AG08396 (cell line): ENCODE measurements around the gene NMT2.
A peak's percentile ranks its signal among the peaks of the same experiment; 100 is the strongest.

Source experiments
- DNase-seq: peaks from one replicate; pipeline ENCODE4 v3.0.0; 2012; ENCODE audit warnings: low spot score, mixed read lengths

The NMT2 gene

DNA sequence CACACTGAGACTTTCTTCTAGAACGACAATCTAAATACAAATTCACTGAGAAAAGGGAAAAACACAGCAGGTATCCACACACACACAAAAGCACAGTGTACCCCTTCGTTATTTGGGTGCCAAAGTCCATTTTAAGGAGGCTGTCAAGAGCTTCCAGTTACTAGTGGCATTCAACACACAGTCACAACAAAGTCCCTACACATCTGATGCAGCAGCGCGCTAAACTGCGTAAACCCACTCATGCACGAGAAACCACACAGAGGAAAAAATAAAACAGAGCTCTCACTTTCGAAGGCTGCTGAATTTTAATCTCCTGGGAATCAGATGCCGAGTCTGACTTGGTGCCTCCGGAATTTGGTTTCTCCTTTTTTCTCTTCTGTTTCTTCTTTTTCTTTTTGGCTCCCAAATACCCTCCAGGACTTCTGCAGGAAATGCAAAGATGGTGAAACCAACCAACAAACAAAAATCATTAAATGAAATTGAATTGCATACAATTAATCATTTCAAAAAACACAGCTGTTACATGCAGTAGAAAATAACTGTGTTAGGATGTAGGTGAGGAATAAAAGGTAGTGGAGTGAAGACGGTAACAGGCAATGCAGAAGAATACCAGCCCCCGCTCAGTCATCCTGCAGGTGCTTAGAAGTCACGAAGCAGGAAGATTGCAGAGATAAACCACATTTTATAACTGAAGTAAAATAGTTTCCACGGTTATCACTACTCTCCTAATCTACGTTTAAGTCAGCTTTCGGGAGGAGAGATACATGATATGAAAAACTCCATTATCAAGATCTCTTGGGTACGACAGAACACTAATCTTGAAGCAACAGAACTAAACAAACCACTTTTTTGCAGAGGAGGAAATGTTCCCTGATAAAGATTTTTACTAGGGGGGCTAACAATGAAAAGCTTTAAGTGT lies 27.1 kb downstream of the NMT2 start:
- no peak for DNase-seq

DNA sequence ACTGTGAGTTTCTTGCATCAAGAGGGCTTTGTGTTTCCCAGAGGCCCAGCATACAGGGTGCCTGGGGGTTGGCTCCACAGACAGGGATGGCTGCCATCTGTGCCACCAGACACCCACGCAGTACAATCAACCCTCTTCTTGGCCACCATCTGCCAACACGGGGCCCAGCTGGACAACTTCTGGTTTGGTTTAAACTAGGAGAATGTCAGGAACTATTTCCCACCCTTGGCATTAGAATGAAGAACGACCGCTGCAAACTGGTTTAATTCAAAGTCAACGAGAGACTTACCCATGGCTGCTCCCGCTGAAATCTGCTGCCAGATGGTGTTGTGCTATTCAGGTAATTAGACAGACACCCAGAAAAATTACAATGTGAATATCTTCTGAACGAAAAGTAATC lies 27.8 kb downstream of the NMT2 start:
- DNase-seq = no peak

DNA sequence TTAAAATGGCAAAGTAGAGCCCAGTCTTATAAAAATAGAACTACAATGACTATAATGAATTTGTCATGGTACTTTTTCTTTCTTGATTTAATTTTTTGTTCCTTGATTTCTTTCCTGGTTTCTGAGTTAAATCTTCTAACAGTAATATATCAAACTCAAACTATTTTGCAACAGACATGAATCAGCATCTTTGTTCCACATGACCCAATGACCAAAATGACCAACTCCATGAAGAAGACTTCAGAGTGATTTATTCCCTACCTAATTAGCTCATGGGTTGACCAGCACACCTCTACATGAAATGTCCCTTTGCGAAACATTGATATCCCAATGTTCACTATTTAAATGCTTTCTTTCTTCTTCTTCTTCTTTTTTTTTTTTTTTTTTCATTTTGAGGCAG lies 30.9 kb downstream of the NMT2 start:
- no peak for DNase-seq

DNA sequence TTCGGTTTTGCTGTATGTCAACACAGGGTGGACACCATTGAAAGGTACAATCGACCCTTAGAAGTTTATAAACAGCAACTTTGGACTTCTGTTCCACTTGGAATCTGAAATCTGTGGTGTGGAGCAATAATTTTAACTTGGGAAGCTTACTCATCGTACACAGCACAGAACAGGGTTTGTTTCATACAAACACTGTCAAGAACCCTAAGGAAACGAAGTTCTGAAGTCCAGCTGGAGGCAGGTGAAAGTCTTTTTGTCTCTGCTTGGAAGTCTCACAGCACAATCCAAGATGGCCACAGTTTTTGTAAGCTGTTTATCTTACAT lies 31.5 kb downstream of the NMT2 start:
- peak; percentile 26 for DNase-seq

DNA sequence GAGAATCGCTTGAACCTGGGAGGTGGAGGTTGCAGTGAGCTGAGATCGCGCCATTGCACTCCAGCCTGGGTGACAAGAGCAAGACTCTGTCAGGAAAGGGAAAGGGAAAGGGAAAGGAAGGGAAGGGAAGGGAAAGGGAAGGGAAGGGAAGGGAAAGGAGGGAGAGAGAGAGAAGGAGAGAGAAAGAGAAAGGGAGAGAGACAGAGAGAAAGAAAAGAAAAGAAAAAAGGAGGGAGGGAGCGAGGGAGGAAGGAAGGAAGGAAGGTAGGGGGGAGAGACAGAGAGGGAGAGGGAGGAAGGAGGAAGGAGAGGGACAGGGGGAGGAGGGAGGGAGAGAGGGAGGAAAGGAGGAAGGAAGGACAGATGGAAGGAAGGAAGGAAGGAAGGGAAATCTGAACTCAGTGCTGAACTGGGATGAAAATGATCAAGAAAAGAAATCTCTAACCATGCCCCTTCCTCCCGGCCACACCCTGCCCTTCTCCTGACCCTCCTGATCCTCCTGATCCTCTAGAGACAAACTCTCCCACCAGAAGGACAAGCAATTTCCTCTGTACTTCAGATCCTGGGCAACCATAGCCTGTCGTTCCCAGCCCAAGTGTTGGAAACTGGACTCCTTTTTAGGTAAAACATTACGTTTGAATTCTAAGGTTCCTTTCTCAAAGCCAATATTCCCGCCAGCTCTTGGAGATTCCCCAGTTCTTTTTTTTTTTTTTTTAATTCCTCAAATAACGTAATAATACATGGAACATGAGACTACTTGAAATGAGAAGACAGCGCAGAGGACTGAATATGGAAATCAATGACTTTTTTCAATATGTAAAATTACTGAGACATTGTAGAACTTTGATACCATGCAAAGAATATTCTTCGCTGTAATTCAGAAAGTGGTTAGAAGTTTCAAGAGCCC lies 32.1 kb downstream of the NMT2 start:
- DNase-seq = no peak

DNA sequence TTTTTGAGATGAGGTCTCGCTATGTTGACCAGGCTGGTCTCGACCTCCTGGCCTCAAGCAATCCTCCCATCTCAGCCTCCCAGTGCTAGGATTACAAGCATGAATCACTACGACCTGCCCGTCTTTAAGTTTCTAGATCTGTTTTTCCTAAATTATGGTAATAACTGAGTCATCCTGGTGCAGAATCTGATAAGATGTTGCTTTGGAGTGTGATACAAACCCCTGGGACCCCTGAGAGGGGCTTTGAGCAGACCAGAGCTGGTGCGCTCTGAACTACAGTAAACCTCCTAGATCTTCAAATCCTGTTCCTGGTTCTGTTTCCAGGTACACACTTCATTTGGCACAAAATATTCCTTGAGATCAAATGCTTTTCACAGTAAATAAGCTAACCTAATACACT lies 37.2 kb downstream of the NMT2 start:
- no peak for DNase-seq

DNA sequence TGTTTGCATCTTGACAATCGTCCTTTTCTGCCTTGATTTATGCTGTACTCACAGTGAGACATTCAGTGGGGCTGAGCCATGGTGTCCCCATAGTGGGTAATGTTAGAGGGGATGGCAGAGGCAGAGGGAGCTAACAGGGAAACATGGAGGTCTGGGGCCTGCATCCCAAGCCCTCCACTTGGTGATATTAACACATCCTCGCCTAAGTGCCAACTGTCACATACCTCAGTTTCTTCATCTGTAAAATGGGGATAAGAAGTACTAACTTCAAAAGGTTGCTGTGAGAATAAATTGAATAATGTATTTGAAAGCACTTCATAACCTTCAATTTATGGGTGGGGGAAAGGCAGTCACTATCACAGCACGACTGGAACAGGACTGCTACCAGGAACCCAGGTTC lies 43.6 kb downstream of the NMT2 start:
- no peak for DNase-seq

DNA sequence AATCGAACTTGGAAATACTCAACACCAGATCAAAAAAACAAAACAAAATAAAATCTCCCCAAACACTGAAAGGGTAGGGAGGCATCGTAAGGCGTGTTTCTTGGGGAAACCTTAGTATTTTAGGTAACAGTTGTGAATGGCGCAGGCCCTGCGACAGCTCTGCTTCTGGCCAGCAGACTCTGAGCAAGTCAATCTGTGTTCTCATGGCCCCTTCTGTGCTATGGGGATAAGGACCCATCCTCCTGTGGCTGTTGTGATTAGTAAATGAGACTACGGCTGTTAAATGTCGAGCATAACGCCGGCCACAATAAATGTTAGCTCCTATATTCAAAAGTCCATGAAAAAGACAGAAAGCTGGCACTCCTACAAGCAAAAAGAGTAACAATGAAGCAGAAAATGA lies 44.3 kb downstream of the NMT2 start:
- DNase-seq = no peak

DNA sequence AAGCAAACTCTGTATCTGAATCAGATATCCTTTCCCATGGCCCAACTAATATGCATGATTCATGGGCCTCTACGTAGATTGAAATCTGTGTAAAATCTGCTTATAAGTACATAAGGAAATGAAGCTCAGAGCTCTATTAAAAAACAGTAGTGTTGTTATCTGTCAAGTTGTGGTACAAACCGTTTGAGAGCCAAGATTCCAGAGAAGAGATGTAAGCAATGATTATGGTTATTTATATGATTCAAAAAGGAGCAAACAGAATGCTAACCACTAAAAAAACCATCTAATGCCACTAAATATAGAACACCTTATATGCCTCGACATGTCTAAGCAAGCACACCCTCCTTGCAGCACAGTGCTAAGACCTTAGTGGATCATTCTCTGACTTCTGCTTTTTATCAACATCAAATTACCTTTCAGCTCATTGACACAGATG lies 44.7 kb downstream of the NMT2 start:
- DNase-seq = no peak

DNA sequence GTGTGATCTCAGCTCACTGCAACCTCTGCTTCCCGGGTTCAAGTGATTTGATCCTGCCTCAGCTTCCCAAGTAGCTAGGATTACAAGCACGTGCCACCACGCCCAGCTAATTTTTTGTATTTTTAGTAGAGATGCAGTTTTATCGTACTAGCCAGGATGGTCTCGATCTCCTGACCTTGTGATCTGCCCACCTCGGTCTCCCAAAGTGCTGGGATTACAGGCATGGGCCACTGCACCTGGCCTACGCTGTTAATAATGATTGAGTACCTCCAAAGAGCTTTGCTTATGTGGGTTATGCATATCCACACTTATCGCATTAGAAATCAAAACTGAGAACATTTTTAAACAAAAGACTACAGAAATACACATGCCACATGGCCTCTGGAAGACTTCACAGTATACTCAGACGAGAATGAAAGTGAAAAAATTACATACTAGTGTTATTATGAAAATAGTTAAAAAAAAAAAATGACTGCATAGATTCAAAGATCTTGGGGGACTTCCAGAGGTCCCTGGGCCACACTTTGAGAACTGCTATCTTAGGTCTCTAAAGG lies 45.9 kb downstream of the NMT2 start:
- DNase-seq = no peak

DNA sequence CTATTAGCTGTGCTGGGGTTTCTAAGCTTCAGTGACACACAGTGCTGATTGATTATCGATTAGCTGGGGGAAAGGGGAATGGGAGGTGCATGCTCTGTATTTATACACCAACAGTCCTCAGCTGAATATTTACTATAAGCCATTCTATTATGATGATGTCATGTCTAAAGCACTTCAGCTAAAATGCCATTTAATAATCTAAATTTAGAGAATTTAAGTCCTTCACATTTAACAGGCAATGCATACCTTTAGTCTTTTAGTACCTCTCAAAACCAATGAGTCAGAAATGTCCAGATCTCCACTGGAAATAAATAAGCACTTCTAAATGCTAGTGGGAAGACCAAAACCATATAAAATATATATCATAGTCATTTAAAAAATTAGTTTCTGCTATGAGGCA lies 46.8 kb downstream of the NMT2 start:
- DNase-seq = no peak

DNA sequence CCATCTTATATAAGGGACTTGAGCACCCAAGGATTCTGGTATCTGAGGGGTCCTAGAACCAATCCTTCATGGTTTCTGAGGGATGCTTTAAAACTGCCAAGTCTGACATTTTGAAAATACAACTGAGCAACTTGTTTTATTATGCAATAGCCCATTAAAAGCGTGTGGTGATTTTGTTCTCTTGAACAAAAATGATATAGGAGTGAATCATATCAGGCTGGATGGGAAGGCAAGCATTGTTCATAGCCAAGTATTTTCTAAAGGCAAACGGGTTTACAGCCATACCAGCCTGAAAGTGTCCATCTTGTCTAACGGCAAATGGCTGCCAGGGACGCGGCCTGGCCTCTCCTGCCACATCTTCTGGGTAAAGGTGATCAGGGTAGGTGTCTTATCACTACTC lies 48.0 kb downstream of the NMT2 start:
- peak; percentile 21 for DNase-seq

DNA sequence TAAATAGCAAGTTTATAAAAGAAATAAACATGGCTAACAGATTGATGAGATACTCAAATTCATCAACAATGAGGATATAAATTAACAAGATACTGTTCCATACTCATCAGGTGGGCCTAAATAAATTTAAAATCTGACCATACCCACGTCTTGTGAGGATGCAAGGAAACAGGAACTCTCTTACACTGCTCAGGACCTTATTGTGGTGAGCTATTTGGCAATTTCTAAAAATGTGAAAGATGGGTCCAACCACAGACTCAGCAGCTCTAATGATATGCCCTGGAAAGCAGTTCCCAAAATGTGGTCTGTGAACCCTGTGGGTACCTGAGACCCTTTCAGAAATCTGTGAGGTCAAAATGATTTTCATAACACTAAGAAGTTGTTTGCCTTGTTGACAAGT lies 49.9 kb downstream of the NMT2 start:
- no peak for DNase-seq

DNA sequence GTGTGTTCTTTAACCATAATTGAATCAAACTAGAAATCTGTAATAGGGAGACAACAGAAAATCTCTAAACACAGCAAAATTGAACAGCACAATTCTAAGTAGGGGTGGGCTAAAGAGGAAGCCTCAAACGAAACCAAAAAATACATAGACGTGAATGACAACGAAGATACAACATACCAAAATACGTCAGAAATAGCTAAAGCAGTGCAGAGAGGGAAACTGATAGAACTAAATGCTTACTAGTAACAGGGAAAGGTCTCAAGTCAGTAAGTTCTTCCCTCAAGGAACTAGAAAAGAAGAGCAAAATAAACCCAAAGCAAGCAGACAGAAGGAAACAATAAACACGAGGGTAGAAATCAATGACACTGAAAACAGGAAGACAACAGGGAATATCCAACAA lies 52.3 kb downstream of the NMT2 start:
- DNase-seq = no peak

DNA sequence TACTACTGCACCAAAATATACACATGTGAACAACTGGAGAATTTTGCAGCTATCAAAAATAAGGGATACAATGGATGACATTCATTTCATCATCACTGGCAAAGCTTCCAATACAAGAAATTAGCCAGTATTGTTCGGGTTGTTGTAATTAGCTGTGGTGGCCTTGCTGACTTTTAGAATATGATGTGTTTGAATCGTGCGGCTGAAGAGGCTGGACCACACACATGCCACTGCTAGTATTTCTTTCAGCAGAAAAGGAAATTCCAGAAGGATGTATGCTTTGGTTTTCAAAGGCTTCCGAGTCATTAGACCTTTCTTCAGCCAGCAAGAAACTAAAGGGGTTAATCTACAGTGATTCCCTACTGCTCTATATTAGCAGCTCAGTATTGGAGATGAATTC lies 54.7 kb downstream of the NMT2 start:
- DNase-seq = no peak

DNA sequence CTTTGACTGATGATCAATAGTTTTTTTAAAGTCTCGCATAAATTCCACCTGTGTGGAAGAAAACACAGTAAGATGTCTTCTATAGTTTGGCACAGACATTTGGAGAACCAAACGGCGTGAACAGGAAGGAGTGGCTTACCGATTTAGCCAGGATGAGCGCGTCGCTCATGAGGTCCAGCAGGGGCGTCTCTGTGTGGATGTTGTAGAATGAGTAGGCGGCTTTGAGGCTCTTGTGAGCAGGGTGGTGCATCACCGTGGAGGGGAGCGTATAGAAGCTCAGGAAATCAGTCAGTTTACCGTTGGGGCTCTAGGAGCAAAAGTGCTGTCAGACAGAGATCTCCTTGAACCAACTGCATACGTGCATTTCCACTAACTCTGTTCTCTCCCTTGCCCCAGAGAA lies 55.8 kb downstream of the NMT2 start:
- no peak for DNase-seq

DNA sequence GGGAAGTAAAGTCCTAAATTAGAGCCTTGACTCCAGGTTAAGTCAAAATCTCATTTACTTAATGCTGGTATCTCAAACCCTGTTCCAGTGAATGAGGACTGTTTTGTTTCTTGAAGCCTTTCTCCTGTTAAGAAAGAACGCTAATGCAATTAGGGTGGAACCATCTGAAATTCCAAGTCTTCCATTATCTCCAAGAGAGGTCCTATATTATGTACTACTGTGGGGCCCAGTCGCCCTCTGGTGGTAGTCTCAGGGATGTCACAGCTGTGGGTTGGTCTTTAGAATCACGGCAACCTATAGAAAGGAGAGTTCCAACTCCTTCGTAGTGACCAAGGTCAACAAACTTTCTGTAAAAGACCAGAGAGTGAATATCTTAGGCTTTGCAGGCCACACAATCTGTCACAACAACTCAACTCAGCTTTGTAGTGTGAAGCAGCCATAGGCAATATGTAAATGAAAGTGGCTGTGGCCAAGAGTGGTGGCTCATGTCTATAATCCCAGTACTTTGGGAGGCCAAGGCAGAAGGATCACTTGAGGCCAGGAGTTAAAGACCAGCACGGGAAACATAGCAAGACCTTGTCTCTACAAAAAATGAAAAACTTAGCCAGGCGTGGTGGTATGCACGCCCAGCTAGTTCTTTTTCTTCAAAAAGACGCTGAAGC lies 62.0 kb downstream of the NMT2 start:
- peak; percentile 67 for DNase-seq

DNA sequence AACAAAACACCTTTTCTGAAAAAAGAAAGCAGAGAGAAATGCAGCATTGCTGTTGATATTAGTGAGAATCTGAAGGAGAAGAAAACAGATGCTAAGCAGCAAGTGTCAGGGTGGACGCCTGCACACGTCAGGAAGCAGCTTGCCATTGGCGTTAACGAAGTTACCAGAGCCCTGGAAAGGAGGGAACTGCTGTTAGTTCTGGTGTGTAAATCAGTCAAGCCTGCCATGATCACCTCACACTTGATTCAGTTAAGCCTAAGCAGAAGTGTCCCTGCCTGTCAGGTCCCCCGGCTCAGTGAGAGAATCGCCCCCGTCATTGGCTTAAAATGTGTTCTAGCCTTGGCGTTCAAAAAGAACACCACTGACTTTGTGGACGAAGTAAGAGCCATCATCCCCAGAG lies 65.0 kb downstream of the NMT2 start:
- no peak for DNase-seq

DNA sequence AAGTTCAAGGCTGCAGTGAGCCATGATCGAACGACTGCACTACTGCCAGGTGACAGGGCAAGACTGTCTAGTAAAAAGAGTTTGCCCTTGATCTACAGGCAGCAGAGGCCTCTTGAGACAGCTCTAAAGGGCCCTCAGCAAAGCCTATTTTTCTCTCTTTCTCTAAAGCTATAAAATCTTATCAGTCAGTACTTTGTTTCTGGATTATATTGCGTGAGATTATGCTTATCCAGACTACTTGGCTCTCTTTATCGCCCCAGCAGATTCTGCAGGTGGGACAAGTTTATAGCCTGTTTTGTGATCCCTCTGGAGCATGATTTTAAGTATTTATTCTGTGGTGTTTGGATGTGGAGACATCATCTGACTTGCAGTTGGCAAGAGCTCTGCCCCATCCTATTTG lies 68.6 kb downstream of the NMT2 start:
- no peak for DNase-seq

DNA sequence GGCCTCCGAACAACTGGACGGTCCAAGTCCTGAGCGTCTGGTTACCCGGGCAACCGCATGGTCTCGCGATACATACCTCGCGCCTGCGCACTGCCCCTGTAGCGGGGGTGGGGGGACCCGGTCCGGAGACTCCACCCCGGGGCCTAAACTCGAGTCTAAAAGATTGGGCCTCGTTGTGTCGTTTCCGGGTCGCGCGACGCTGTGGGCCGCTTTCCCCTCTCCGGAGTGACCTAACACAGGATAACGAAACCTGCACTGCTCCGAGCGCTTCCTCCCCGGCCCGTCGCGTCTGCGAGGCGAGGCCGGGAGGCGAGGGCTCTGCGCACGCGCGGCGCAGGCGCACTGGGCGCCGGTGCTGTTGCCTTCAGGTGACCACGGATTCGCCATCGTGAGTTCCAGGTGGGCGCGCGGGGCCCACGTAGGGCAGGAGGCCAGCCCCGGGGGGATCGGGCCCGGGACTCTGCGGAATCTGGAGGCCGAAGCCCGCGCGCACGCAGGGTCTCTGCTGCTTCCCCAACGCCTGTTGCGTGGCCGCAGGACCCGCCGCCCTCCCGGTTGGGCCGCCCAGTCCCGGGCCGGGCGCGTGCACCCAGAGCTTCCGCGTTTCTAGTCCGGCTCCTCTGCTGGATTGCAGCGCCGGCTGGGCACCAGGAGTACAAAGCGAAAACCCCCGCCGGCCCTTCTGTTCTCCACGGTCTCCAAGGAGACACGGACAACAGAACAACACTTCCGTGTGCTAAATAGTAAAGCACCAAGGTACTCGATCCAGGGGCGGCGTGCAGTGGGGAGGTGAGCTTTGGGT lies 71.3 kb downstream of the NMT2 start, which contains the start of gene RPP38:
Gene RPP38, plus strand, starts transcription at position 345 of the 802 bp plus-strand sequence. CDS start 5,960 bp downstream, outside the sequence.
- DNase-seq = peak; percentile 100

DNA sequence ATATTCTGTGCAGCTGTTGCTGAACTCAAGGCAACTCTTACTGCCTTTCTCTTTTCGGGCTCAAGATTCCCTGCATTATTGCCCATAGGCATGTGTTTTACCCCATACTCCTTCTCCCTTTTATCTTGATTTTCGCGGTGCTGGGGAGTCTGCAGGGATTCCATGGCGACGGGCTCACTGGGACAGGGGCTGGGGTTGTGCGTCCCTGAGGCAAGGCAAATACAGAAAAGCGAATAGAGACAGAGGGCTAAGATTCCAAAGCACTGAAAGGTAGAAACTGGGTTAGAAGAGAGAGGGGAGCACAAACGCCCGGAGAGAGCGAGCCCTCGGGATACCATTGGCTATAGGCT lies 71.9 kb downstream of the NMT2 start:
- DNase-seq = no peak
